Spleen (tissue), 11 donors: ENCODE results near the gene HDAC5. TPM values are rescaled to one million over a fixed set of nuclear protein-coding genes. Genes with fewer than 3 reads are reported as not detected.

Experiments used
- DNase-seq: peaks from one replicate; pipeline ENCODE4 v3.0.0-alpha.2; 2020
- H3K27ac ChIP-seq, 8 donors: fragments of 200-600 bp; sonication (generic) in 7 of 8; 1 replicate in 4 of 8; 2 replicates in 4 of 8; pipeline versions ENCODE4 v1.5.0 to v1.8.0; 2016 to 2021; ENCODE audit warnings: inconsistent platforms in 4 of 8, mild to moderate bottlenecking in 4 of 8, moderate library complexity in 1 of 8
- H3K27me3 ChIP-seq, 7 donors: fragments of 200-600 bp; sonication (generic) in 6 of 7; replicated peaks in 1 of 7; 1 replicate in 4 of 7; 2 replicates in 3 of 7; pipeline versions ENCODE4 v1.5.0 to v1.8.0; 2016 to 2021; ENCODE audit warnings: inconsistent platforms in 3 of 7, mild to moderate bottlenecking in 1 of 7
- H3K36me3 ChIP-seq, 6 donors: fragments of 200-600 bp; sonication (generic) in 5 of 6; 1 replicate in 4 of 6; 2 replicates in 2 of 6; pipeline versions ENCODE4 v1.5.0 to v1.8.0; 2016 to 2021; ENCODE audit warnings: inconsistent platforms in 2 of 6
- H3K4me1 ChIP-seq, 6 donors: fragments of 200-600 bp; sonication (generic) in 5 of 6; 1 replicate in 3 of 6; 2 replicates in 3 of 6; pipeline versions ENCODE4 v1.5.0 to v1.8.0; 2016 to 2021; ENCODE audit warnings: inconsistent platforms in 3 of 6
- H3K4me3 ChIP-seq, 8 donors: fragments of 200-600 bp; sonication (generic) in 7 of 8; 1 replicate in 4 of 8; 2 replicates in 4 of 8; pipeline versions ENCODE4 v1.5.0 to v1.8.0; 2016 to 2021; ENCODE audit warnings: inconsistent platforms in 4 of 8, mild to moderate bottlenecking in 4 of 8, moderate library complexity in 2 of 8
- H3K9me3 ChIP-seq, 8 donors: fragments of 200-600 bp; sonication (generic) in 7 of 8; 1 replicate in 4 of 8; 2 replicates in 4 of 8; pipeline versions ENCODE4 v1.5.0 to v1.8.0; 2016 to 2021; ENCODE audit warnings: inconsistent platforms in 4 of 8
- POLR2A ChIP-seq, 3 donors: fragments of 450-650 bp; IDR thresholded peaks; one replicate each; pipeline ENCODE4 v1.5.1; 2017; ENCODE audit warnings: antibody characterized with exemption in 3 of 3, mild to moderate bottlenecking in 1 of 3
- POLR2AphosphoS5 ChIP-seq, 3 donors: sonication (generic); formaldehyde crosslinking; IDR thresholded peaks; one replicate each; pipeline ENCODE4 v1.5.1; 2017; ENCODE audit warnings: antibody characterized with exemption in 3 of 3
- WGBS, 5 donors: extraction: QIAGEN DNeasy Blood & Tissue Kit in 3 of 5; methylation state at CpG; one replicate each; pipeline versions ENCODE4 v1.1.5 to v1.1.7; 2013 to 2018; 5-methylcytosine and 5-hydroxymethylcytosine counted together
- intact Hi-C: fragments of 100-400 bp; cut with DNase I; formaldehyde crosslinking; loops from one replicate; pipeline ENCODE4 v1.15.0; 2023; ENCODE audit warnings: low total_unique reads
- polyA plus RNA-seq, 3 donors: library from polyadenylated mRNA; stranded (reverse); fragments of 200-250 nt; gene quantifications; one replicate each; pipeline ENCODE4 v1.2.1, GENCODE V29; 2013
- total RNA-seq, 7 donors: library from RNA; depleted of rRNA in 3 of 7; stranded (reverse); fragments of >200 nt in 3 of 7; fragmentation: NEBNext Ultra II Directional in 4 of 7; extraction: Animal tissue kit (Norgen Biotek cat#: 25700) in 4 of 7; gene quantifications; one replicate each; pipeline versions ENCODE4 v1.1.0 to v1.2.1, GENCODE V29; 2016 to 2021
- TF ChIP-seq, protein P1 (sequence below), 11 experiments: fragments of 200-600 bp in 7 of 11; fragments of 450-650 bp in 4 of 11; sonication (generic) in 4 of 11; IDR thresholded peaks in 8 of 11; conservative IDR thresholded peaks in 3 of 11; 1 replicate in 7 of 11; 2 replicates in 4 of 11; pipeline versions ENCODE4 v1.4.0 to v1.8.0; 2016 to 2021; ENCODE audit warnings: antibody characterized with exemption in 11 of 11, inconsistent platforms in 4 of 11, mild to moderate bottlenecking in 1 of 11
- donor health status: healthy with polysubstance abuse.
- donor health status: DM: no; HTN: no; CAD: no; lungs with moderate emphysema.
- donor health status: DM: no; HTN: no; CAD: no.
- donor health status: Bipolar disorder and iron deficiency.
- donor health status: healthy.
- donor health status: DM: no; HTN: no; CAD: no.
- donor health status: DM: yes; HTN: yes; CAD: no.

HDAC5 gene
- total and polyA plus RNA-seq, 10 donors = 18.5 to 72.9 (median 46.7) TPM

DNA sequence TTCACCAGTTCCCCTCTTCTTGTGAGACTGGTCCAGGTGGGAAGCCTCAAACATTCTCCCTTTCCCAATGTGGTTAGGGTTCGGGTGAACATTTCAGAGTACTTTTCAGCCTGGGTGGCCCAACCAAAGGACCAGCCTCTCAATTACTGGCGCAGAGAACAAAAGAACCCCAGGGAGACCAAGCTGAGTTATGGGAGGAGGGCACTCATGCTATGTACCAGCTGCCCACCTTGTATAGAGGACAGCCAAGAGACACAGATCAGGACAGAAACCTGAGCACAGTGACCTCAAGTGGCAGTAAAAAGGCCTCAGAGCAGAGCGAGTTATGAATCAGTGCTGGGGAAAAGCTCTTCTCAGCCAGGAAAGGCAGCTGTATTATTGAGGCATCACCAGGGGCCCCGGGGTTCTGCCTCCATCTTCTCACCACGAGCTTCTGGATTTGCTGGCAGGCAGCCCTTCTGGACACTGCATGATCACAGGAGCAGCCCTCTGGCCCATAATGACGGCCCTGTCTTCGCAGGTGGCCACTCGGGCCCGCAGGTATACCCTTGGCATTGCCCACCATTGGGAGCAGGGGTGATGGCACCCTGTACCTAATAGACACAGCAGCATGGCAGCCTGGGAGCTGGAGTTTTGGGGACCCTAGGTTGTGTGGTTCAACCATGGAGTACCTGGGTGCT lies 49.1 kb downstream of the HDAC5 start:
- no peak overlapping the region for H3K4me3 ChIP-seq
- no peaks in the 10 kb centered on the region for H3K27me3 ChIP-seq
- peaks cover 0 to 62% (median 50%) of the 10 kb centered on the region in 6 donors for H3K36me3 ChIP-seq
- intact Hi-C loops = no loop called here
- WGBS, 5 donors = 82 to 97% (median 89%) methylated on average over 4 to 9 of the region's 9 CpGs
- no peak for DNase-seq
- TF ChIP-seq POLR2A (IDR thresholded peaks at IDR 0.05) (no peak), POLR2AphosphoS5 (IDR thresholded peaks at IDR 0.05) (peak in 1 of 3 donors; percentile 39)
- TF ChIP-seq, protein P1, sequence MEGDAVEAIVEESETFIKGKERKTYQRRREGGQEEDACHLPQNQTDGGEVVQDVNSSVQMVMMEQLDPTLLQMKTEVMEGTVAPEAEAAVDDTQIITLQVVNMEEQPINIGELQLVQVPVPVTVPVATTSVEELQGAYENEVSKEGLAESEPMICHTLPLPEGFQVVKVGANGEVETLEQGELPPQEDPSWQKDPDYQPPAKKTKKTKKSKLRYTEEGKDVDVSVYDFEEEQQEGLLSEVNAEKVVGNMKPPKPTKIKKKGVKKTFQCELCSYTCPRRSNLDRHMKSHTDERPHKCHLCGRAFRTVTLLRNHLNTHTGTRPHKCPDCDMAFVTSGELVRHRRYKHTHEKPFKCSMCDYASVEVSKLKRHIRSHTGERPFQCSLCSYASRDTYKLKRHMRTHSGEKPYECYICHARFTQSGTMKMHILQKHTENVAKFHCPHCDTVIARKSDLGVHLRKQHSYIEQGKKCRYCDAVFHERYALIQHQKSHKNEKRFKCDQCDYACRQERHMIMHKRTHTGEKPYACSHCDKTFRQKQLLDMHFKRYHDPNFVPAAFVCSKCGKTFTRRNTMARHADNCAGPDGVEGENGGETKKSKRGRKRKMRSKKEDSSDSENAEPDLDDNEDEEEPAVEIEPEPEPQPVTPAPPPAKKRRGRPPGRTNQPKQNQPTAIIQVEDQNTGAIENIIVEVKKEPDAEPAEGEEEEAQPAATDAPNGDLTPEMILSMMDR (IDR thresholded peaks at IDR 0.05 in 8 of 11, conservative IDR thresholded peaks at IDR 0.05 in 3 of 11) = no peak
- H3K4me1 ChIP-seq = peaks cover 9 to 75% (median 37%) of the 10 kb centered on the region in 6 donors
- no peaks in the 10 kb centered on the region for H3K9me3 ChIP-seq
- H3K27ac ChIP-seq = no peak overlapping the region

DNA sequence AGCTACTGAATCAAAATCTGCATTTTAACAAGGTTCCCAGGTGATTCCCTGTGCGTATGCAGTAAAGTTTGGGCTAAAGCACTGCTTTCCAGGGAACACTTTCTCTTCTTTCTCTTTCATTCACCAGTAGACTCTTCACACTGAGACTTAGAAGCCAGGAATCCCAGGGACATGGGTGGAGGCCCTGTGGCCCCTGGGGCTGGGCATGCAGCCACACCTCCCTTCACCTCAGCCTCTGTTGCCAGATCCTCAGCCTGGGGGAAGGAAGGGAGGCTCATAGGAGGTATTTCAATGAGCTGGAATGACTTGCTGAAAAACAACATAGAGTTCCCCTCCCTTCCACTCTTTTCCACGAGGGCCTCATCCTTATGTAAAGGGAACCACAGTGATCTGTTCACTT lies 51.7 kb downstream of the HDAC5 start:
- peaks cover 13 to 79% (median 38%) of the 10 kb centered on the region in 6 donors for H3K4me1 ChIP-seq
- no peak for TF ChIP-seq POLR2AphosphoS5 (IDR thresholded peaks at IDR 0.05)
- peaks cover 0 to 36% (median 25%) of the 10 kb centered on the region in 6 donors for H3K36me3 ChIP-seq
- peak overlapping the region in 7 of 8 donors; percentile 79 to 93 (median 88) for H3K27ac ChIP-seq
- no peak for DNase-seq
- intact Hi-C loops = no loop called here
- peak overlapping the region in 7 of 8 donors; percentile 60 to 96 (median 82) for H3K4me3 ChIP-seq
- H3K9me3 ChIP-seq = no peaks in the 10 kb centered on the region
- WGBS, 5 donors = 45 to 57% (median 47%) methylated on average over 2 of the region's 2 CpGs
- no peaks in the 10 kb centered on the region for H3K27me3 ChIP-seq

DNA sequence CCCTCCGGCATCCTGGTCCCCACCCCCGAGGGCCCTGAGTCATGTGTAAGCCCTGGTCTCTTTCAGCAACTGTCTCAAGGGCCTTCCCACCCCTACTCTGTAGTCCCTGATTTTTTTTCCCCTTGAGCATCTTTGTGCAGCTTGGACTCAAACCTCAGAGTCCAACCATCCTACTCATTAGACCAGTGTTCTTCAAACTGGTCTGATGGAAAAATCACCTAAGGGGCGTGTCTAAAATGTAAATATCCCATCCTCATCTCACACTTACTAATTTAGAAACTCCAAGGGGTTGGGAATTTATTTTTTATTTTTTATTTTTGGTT lies 52.3 kb downstream of the HDAC5 start:
- Histone ChIP-seq H3K9me3 (no peaks in the 10 kb centered on the region), H3K27me3 (no peaks in the 10 kb centered on the region), H3K4me1 (peaks cover 16 to 75% (median 38%) of the 10 kb centered on the region in 6 donors), H3K36me3 (peaks cover 0 to 30% (median 19%) of the 10 kb centered on the region in 6 donors), H3K27ac (peak overlapping the region; percentile 79 to 93 (median 88)), H3K4me3 (peak overlapping the region; percentile 60 to 96 (median 80))
- TF ChIP-seq POLR2AphosphoS5 (IDR thresholded peaks at IDR 0.05) = no peak
- TF ChIP-seq POLR2A (IDR thresholded peaks at IDR 0.05) = no peak
- TF ChIP-seq, protein P1 (IDR thresholded peaks at IDR 0.05 in 8 of 11, conservative IDR thresholded peaks at IDR 0.05 in 3 of 11) = no peak
- intact Hi-C loops = no loop called here
- 5 to 11% (median 5%) methylated on average over 3 of the region's 3 CpGs for WGBS, 5 donors
- DNase-seq = no peak

DNA sequence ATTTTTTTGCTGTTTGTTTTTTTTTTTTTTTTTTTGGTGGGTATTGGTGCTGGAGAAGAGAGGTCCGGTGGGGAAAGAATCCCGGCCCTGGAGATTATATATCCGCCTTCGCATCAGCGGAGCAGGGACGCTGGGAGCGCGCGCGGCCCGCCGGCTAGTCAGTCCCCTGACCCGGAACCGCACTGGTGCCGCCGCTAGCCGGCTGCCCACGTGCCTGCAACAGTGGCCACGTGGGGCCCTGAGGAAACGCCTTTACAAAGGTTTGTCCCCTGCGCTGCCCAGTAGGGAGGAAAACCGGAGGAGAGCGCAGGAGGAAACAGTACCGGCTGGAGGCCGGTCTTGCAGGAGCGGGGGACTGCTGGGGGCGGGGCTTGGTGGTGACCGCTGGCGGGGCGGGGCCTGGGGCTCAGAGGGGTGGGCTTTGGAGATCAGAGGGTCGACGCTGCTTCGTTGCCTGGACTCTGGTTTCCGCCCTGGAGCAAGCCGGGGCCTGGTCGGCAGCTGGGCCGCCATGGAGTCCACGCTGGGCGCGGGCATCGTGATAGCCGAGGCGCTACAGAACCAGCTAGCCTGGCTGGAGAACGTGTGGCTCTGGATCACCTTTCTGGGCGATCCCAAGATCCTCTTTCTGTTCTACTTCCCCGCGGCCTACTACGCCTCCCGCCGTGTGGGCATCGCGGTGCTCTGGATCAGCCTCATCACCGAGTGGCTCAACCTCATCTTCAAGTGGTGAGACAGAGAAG lies 52.8 kb downstream of the HDAC5 start, which contains the start of gene G6PC3:
TSS of gene G6PC3 (plus strand) at position 281 of the 743 bp plus-strand sequence. CDS start at position 512, 231 bp downstream.
- peak; percentile 97 for DNase-seq
- Histone ChIP-seq H3K9me3 (no peaks in the 10 kb centered on the region), H3K4me1 (peaks cover 16 to 75% (median 38%) of the 10 kb centered on the region in 6 donors), H3K4me3 (peak within 1 kb of the TSS; percentile 60 to 96 (median 80)), H3K36me3 (peaks cover 0 to 24% (median 15%) of the 10 kb centered on the region in 6 donors), H3K27me3 (no peaks in the 10 kb centered on the region), H3K27ac (peak within 1 kb of the TSS; percentile 79 to 93 (median 88))
- intact Hi-C loops = no loop called here
- 0 to 1% (median 1%) methylated on average over 33 to 53 of the region's 53 CpGs for WGBS, 5 donors
- TF ChIP-seq POLR2AphosphoS5 (IDR thresholded peaks at IDR 0.05) (peak; percentile 96), POLR2A (IDR thresholded peaks at IDR 0.05) (peak in 1 of 3 donors; percentile 62)
- TF ChIP-seq, protein P1 (IDR thresholded peaks at IDR 0.05 in 8 of 11, conservative IDR thresholded peaks at IDR 0.05 in 3 of 11) = peak in 3 of 11 experiments; percentile 20 to 33 (median 22)
